GM10847 (cell line): ENCODE results near the gene GINS2.

Source experiments
- POLR2A ChIP-seq: IDR thresholded peaks from 2 replicates; pipeline ENCODE4 v1.6.1; 2011; ENCODE audit not compliant: insufficient read length; ENCODE audit errors: extremely low read depth

The GINS2 gene

GRCh38 chr16:85688586-85689284 lies at the start of gene GINS2:
Gene GINS2 (minus strand): TSS chr16:85688954. CDS start chr16:85688898, 56 bp downstream.
- TF ChIP-seq POLR2A = peak; percentile 52

- TF ChIP-seq POLR2A = no peak
These were observed 48.2 kb upstream of the GINS2 start for GRCh38 chr16:85736921-85737320.

GRCh38 chr16:85735946-85736345 lies 47.2 kb upstream of the GINS2 start:
- TF ChIP-seq POLR2A = no peak

GRCh38 chr16:85735225-85735635 lies 46.5 kb upstream of the GINS2 start:
- no peak for TF ChIP-seq POLR2A

- TF ChIP-seq POLR2A = no peak
These were observed 45.7 kb upstream of the GINS2 start for GRCh38 chr16:85734311-85735017.

GRCh38 chr16:85733839-85734170 lies 45.1 kb upstream of the GINS2 start:
- no peak for TF ChIP-seq POLR2A

GRCh38 chr16:85733155-85733838 lies 44.5 kb upstream of the GINS2 start:
- TF ChIP-seq POLR2A = no peak

- no peak for TF ChIP-seq POLR2A
These were observed 42.4 kb upstream of the GINS2 start for GRCh38 chr16:85731179-85731578.

GRCh38 chr16:85730186-85730465 lies 41.4 kb upstream of the GINS2 start:
- no peak for TF ChIP-seq POLR2A

- TF ChIP-seq POLR2A = no peak
These were observed 40.9 kb upstream of the GINS2 start for GRCh38 chr16:85729452-85730185.

GRCh38 chr16:85728879-85729278 lies 40.1 kb upstream of the GINS2 start:
- TF ChIP-seq POLR2A = no peak

- TF ChIP-seq POLR2A = no peak
These were observed 36.2 kb upstream of the GINS2 start for GRCh38 chr16:85724936-85725335.

- no peak for TF ChIP-seq POLR2A
These were observed 35.5 kb upstream of the GINS2 start for GRCh38 chr16:85724126-85724879.

GRCh38 chr16:85722128-85722893 lies 33.6 kb upstream of the GINS2 start:
- no peak for TF ChIP-seq POLR2A
